Vagina (tissue), 2 donors: Measurements from ENCODE around the gene OMD. TPM values are rescaled to one million over a fixed set of nuclear protein-coding genes. Genes with fewer than 3 reads are reported as not detected.

Source experiments
- DNase-seq, 2 donors: peaks; one replicate each; pipeline ENCODE4 v3.0.0-alpha.2; 2017; ENCODE audit errors: extremely low spot score in 2 of 2
- H3K27ac ChIP-seq: fragments of 200-600 bp; sonication (generic); one replicate; pipeline ENCODE4 v1.5.1; 2019
- H3K27me3 ChIP-seq: fragments of 200-600 bp; sonication (generic); one replicate; pipeline ENCODE4 v1.5.1; 2019
- H3K36me3 ChIP-seq, 2 donors: fragments of 200-600 bp; sonication (generic); one replicate each; pipeline ENCODE4 v1.5.1; 2017 to 2019
- H3K4me1 ChIP-seq: fragments of 200-600 bp; sonication (generic); one replicate; pipeline ENCODE4 v1.5.1; 2019
- H3K4me3 ChIP-seq, 2 donors: fragments of 200-600 bp; sonication (generic); 1 replicate in 1 of 2; 2 replicates in 1 of 2; pipeline ENCODE4 v1.5.1; 2016 to 2019
- H3K9me3 ChIP-seq: fragments of 200-600 bp; sonication (generic); one replicate; pipeline ENCODE4 v1.5.1; 2019
- POLR2A ChIP-seq, 2 donors: fragments of 450-650 bp; IDR thresholded peaks; one replicate each; pipeline ENCODE4 v1.6.1; 2017; ENCODE audit warnings: antibody characterized with exemption in 2 of 2, mild to moderate bottlenecking in 2 of 2, moderate library complexity in 2 of 2
- POLR2AphosphoS5 ChIP-seq, 2 donors: sonication (generic); formaldehyde crosslinking; IDR thresholded peaks; one replicate each; pipeline ENCODE4 v1.9.0; 2017; ENCODE audit warnings: antibody characterized with exemption in 2 of 2, mild to moderate bottlenecking in 2 of 2, low read depth in 1 of 2; ENCODE audit not compliant: insufficient read depth in 1 of 2
- intact Hi-C: fragments of 100-400 bp; cut with DNase I; formaldehyde crosslinking; loops from one replicate; pipeline ENCODE4 v1.15.1; 2023
- total RNA-seq: library from RNA; depleted of rRNA; stranded (reverse); fragments of >200 nt; gene quantifications from one replicate; pipeline ENCODE4 v1.2.3, GENCODE V29; 2016
- TF ChIP-seq, protein P1 (sequence below), 3 experiments: fragments of 450-650 bp in 2 of 3; fragments of 200-600 bp in 1 of 3; sonication (generic) in 1 of 3; IDR thresholded peaks; one replicate each; pipeline ENCODE4 v1.5.1; 2017 to 2019; ENCODE audit warnings: antibody characterized with exemption in 3 of 3, mild to moderate bottlenecking in 2 of 3, moderate library complexity in 2 of 3

Gene OMD
- total RNA-seq, 1 donor from 2014 or later = 10.3 TPM

DNA sequence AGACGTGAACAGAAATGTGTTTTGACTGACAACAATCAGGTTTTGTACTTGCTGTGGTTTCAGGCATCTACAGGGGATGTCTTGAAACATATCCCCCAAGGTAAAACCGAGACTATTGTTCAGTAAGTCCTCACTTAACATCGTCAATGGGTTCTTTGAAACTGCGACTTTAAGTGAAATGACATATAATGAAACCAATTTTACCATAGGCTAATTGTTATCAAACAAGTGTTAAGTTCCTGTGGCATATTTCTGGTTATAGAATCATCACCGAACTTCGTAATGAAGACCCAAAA, 16.4 kb upstream of the OMD start:
- no peak overlapping the region for H3K27ac ChIP-seq
- H3K4me3 ChIP-seq = no peak overlapping the region
- no peak for DNase-seq
- intact Hi-C loops = no loop called here
- H3K36me3 ChIP-seq = no peaks in the 10 kb centered on the region
- no peaks in the 10 kb centered on the region for H3K9me3 ChIP-seq
- TF ChIP-seq POLR2AphosphoS5 (IDR thresholded peaks at IDR 0.05; ENCODE audit: insufficient read depth in 1 of 2, low read depth in 1 of 2) = no peak
- no peak for TF ChIP-seq POLR2A (IDR thresholded peaks at IDR 0.05)
- TF ChIP-seq, protein P1, sequence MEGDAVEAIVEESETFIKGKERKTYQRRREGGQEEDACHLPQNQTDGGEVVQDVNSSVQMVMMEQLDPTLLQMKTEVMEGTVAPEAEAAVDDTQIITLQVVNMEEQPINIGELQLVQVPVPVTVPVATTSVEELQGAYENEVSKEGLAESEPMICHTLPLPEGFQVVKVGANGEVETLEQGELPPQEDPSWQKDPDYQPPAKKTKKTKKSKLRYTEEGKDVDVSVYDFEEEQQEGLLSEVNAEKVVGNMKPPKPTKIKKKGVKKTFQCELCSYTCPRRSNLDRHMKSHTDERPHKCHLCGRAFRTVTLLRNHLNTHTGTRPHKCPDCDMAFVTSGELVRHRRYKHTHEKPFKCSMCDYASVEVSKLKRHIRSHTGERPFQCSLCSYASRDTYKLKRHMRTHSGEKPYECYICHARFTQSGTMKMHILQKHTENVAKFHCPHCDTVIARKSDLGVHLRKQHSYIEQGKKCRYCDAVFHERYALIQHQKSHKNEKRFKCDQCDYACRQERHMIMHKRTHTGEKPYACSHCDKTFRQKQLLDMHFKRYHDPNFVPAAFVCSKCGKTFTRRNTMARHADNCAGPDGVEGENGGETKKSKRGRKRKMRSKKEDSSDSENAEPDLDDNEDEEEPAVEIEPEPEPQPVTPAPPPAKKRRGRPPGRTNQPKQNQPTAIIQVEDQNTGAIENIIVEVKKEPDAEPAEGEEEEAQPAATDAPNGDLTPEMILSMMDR (IDR thresholded peaks at IDR 0.05) = no peak
- H3K4me1 ChIP-seq = no peaks in the 10 kb centered on the region
- no peaks in the 10 kb centered on the region for H3K27me3 ChIP-seq

GRCh38 chr9:92439921-92440750, 15.9 kb upstream of the OMD start:
- H3K27me3 ChIP-seq = no peaks in the 10 kb centered on the region
- intact Hi-C loops = no loop called here
- H3K4me1 ChIP-seq = no peaks in the 10 kb centered on the region
- H3K9me3 ChIP-seq = no peaks in the 10 kb centered on the region
- no peak overlapping the region for H3K4me3 ChIP-seq
- no peak for DNase-seq
- TF ChIP-seq POLR2A (IDR thresholded peaks at IDR 0.05) (no peak), POLR2AphosphoS5 (IDR thresholded peaks at IDR 0.05; ENCODE audit: insufficient read depth in 1 of 2, low read depth in 1 of 2) (no peak)
- TF ChIP-seq, protein P1 (IDR thresholded peaks at IDR 0.05) = no peak
- no peaks in the 10 kb centered on the region for H3K36me3 ChIP-seq
- H3K27ac ChIP-seq = no peak overlapping the region

GRCh38 chr9:92438900-92439526, 14.7 kb upstream of the OMD start:
- TF ChIP-seq, protein P1 (IDR thresholded peaks at IDR 0.05) = peak in 1 of 3 experiments; percentile 22
- TF ChIP-seq POLR2A (IDR thresholded peaks at IDR 0.05) (no peak), POLR2AphosphoS5 (IDR thresholded peaks at IDR 0.05; ENCODE audit: insufficient read depth in 1 of 2, low read depth in 1 of 2) (no peak)
- no peaks in the 10 kb centered on the region for H3K4me1 ChIP-seq
- no peaks in the 10 kb centered on the region for H3K9me3 ChIP-seq
- intact Hi-C loops = no loop called here
- no peak for DNase-seq
- H3K27ac ChIP-seq = no peak overlapping the region
- no peaks in the 10 kb centered on the region for H3K27me3 ChIP-seq
- H3K36me3 ChIP-seq = no peaks in the 10 kb centered on the region
- no peak overlapping the region for H3K4me3 ChIP-seq

DNA sequence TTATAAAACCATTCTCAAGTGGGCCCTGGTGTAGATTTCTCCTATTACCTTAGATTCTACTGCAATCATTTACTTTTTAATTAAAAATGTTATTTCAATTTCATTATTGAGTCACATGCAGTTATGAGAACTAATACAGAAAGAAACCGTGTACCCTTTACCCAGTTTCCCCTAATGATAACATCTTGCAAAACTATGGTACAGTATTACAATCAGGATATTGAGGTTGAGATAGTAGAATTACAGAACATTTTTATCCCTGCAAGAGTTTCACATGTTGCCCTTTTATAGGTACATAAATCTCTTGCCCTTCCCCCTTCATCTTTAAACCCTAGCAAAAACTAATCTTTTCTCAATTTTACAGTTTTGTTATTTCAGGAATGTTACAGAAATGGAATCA, 11.0 kb upstream of the OMD start:
- DNase-seq = no peak
- Histone ChIP-seq H3K36me3 (no peaks in the 10 kb centered on the region), H3K9me3 (no peaks in the 10 kb centered on the region), H3K27ac (no peak overlapping the region), H3K27me3 (no peaks in the 10 kb centered on the region), H3K4me1 (no peaks in the 10 kb centered on the region), H3K4me3 (no peak overlapping the region)
- intact Hi-C loops = no loop called here
- TF ChIP-seq, protein P1 (IDR thresholded peaks at IDR 0.05) = no peak
- TF ChIP-seq POLR2AphosphoS5 (IDR thresholded peaks at IDR 0.05; ENCODE audit: insufficient read depth in 1 of 2, low read depth in 1 of 2) = no peak
- no peak for TF ChIP-seq POLR2A (IDR thresholded peaks at IDR 0.05)
